ENCODE results near the gene FYN. TPM values are rescaled to one million over a fixed set of nuclear protein-coding genes. Genes with fewer than 3 reads are reported as not detected.

Gene FYN
- total and polyA plus RNA-seq, 9 of the 15 experiments (the other 6 are each of a cell fraction or from before 2014, with no cell fraction given) = 2.9 to 22.1 (median 11.4) TPM

DNA sequence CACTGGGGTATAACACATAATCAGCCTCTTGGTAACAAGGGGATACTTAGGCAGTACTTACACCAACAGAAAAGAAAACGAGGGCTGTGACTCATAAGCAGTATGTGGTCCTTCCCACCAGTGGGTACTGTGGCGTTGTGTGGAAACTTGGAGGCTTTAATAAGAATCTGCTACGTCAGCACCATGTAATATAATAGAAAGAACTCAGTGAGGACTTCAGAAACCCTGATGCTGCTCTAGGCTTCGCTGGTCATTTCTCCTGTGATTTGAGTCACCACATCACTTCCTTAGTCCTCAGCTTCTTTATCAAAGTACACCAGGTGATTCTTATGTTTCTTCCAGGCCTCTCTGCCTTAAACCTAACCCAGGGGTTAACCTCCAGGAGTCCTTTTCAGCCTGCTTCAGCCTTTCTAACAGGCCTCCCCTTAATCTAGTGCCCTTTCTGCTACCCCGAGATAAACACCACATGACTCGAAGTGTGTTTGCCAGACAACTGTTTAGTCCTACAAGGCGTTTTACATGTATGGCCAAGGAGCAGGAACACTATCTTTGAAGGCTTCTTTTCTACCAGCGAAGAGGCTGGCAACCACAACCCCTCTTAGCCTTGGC is 68.5 kb downstream of the FYN start (continued):
- TF ChIP-seq, protein P1, sequence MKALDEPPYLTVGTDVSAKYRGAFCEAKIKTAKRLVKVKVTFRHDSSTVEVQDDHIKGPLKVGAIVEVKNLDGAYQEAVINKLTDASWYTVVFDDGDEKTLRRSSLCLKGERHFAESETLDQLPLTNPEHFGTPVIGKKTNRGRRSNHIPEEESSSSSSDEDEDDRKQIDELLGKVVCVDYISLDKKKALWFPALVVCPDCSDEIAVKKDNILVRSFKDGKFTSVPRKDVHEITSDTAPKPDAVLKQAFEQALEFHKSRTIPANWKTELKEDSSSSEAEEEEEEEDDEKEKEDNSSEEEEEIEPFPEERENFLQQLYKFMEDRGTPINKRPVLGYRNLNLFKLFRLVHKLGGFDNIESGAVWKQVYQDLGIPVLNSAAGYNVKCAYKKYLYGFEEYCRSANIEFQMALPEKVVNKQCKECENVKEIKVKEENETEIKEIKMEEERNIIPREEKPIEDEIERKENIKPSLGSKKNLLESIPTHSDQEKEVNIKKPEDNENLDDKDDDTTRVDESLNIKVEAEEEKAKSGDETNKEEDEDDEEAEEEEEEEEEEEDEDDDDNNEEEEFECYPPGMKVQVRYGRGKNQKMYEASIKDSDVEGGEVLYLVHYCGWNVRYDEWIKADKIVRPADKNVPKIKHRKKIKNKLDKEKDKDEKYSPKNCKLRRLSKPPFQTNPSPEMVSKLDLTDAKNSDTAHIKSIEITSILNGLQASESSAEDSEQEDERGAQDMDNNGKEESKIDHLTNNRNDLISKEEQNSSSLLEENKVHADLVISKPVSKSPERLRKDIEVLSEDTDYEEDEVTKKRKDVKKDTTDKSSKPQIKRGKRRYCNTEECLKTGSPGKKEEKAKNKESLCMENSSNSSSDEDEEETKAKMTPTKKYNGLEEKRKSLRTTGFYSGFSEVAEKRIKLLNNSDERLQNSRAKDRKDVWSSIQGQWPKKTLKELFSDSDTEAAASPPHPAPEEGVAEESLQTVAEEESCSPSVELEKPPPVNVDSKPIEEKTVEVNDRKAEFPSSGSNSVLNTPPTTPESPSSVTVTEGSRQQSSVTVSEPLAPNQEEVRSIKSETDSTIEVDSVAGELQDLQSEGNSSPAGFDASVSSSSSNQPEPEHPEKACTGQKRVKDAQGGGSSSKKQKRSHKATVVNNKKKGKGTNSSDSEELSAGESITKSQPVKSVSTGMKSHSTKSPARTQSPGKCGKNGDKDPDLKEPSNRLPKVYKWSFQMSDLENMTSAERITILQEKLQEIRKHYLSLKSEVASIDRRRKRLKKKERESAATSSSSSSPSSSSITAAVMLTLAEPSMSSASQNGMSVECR (CRISPR knock-in tag; IDR thresholded peaks at IDR 0.05) = no peak
- no peak for TF ChIP-seq ZNF124 (CRISPR knock-in tag; IDR thresholded peaks at IDR 0.05)
- TF ChIP-seq MAZ (CRISPR knock-in tag; conservative IDR thresholded peaks at IDR 0.05 in 1 of 2, IDR thresholded peaks at IDR 0.05 in 1 of 2) = peak in 1 of 2 experiments; percentile 45; a peak in 1 of 4 replicates
- TF ChIP-seq ZNF583 (CRISPR knock-in tag; IDR thresholded peaks at IDR 0.05) = peak; percentile 85
- TF ChIP-seq ADNP (tag; IDR thresholded peaks at IDR 0.05) = peak; percentile 50; the same call in 1 of the 2 replicates
- TF ChIP-seq TEAD4 (IDR thresholded peaks at IDR 0.05; ENCODE audit: low read length) = peak; percentile 94
- TF ChIP-seq TEAD4 (CRISPR knock-in tag; IDR thresholded peaks at IDR 0.05; ENCODE audit: borderline replicate concordance) = no peak
- peak; percentile 71 for TF ChIP-seq SOX6 (IDR thresholded peaks at IDR 0.05)
- TF ChIP-seq DNMT1 (IDR thresholded peaks at IDR 0.05) = no peak
- no peak for TF ChIP-seq PHTF2 (CRISPR knock-in tag; IDR thresholded peaks at IDR 0.05)
- 0 out of 2 replicates have a peak, but pooled peaks have one; percentile 48 for TF ChIP-seq ZBED1 (IDR thresholded peaks at IDR 0.05)
- no peak for TF ChIP-seq FIP1L1 (IDR thresholded peaks at IDR 0.05; ENCODE audit: low read depth, low read length, poor library complexity, severe bottlenecking)
- TF ChIP-seq ZNF274 (IDR thresholded peaks at IDR 0.05; ENCODE audit: borderline replicate concordance, low read depth, low read length) = no peak
- no peak for TF ChIP-seq BRCA1 (IDR thresholded peaks at IDR 0.05)
- TF ChIP-seq BRCA1 (CRISPR knock-in tag; IDR thresholded peaks at IDR 0.05) = no peak
- 0 out of 2 replicates have a peak, but pooled peaks have one; percentile 32 for TF ChIP-seq TCFL5 (CRISPR knock-in tag; conservative IDR thresholded peaks at IDR 0.05)
- TF ChIP-seq HDAC1 (IDR thresholded peaks at IDR 0.05) = peak in 1 of 2 experiments; percentile 77; a peak in 3 of 4 replicates
- 0 out of 2 replicates have a peak, but pooled peaks have one; percentile 49 for TF ChIP-seq SMARCC2 (IDR thresholded peaks at IDR 0.05; ENCODE audit: low read depth)
- TF ChIP-seq BCOR (IDR thresholded peaks at IDR 0.05) = peak; percentile 79
- no peak for TF ChIP-seq TGIF2 (CRISPR knock-in tag; IDR thresholded peaks at IDR 0.05)
- TF ChIP-seq CGGBP1 (CRISPR knock-in tag; IDR thresholded peaks at IDR 0.05) = no peak
- TF ChIP-seq JUND (IDR thresholded peaks at IDR 0.05; ENCODE audit: borderline replicate concordance, low read depth, low read length) = peak; percentile 23; the same call in 1 of the 2 replicates
- TF ChIP-seq JUND (tag; IDR thresholded peaks at IDR 0.05; ENCODE audit: borderline replicate concordance, low read depth, low read length) = peak; percentile 65; the same call in 2 of the 3 replicates
- peak; percentile 94 for TF ChIP-seq MAFK (IDR thresholded peaks at IDR 0.05; ENCODE audit: low read length)
- 0 out of 2 replicates have a peak, but pooled peaks have one; percentile 60 for TF ChIP-seq ESRRA (IDR thresholded peaks at IDR 0.05; ENCODE audit: borderline replicate concordance, low read depth)
- peak in 1 of 2 experiments; percentile 26; a peak in 1 of 4 replicates for TF ChIP-seq FOXA3 (CRISPR knock-in tag; conservative IDR thresholded peaks at IDR 0.05 in 1 of 2, IDR thresholded peaks at IDR 0.05 in 1 of 2)
- 0 out of 2 replicates have a peak, but pooled peaks have one; percentile 42 for TF ChIP-seq ZNF431 (CRISPR knock-in tag; IDR thresholded peaks at IDR 0.05)

Measured in K562 (cell line).